Colonic mucosa (tissue), 4 donors: Measurements from ENCODE around the gene SPAG16. TPM values are rescaled to one million over a fixed set of nuclear protein-coding genes. Genes with fewer than 3 reads are reported as not detected.

ENCODE experiments used
- DNase-seq: peaks from one replicate; pipeline ENCODE4 v3.0.0-alpha.2; 2020
- H3K27ac ChIP-seq: fragments of 200-600 bp; one replicate; pipeline ENCODE4 v1.8.0; 2021
- H3K27me3 ChIP-seq: fragments of 200-600 bp; one replicate; pipeline ENCODE4 v1.8.0; 2021
- H3K36me3 ChIP-seq: fragments of 200-600 bp; one replicate; pipeline ENCODE4 v1.8.0; 2021
- H3K4me1 ChIP-seq: fragments of 200-600 bp; one replicate; pipeline ENCODE4 v1.8.0; 2021; ENCODE audit warnings: mild to moderate bottlenecking
- H3K4me3 ChIP-seq: fragments of 200-600 bp; one replicate; pipeline ENCODE4 v1.8.0; 2021
- H3K9ac ChIP-seq, 2 donors: one replicate each; pipeline ENCODE4 v1.7.0; 2013; ENCODE audit warnings: control low read depth in 2 of 2, low read depth in 2 of 2, low read length in 2 of 2
- H3K9me3 ChIP-seq: fragments of 200-600 bp; one replicate; pipeline ENCODE4 v1.8.0; 2021
- CTCF ChIP-seq: fragments of 200-600 bp; IDR thresholded peaks from one replicate; pipeline ENCODE4 v1.8.0; 2022; ENCODE audit warnings: antibody characterized with exemption, mild to moderate bottlenecking
- intact Hi-C: fragments of 100-400 bp; cut with DNase I; formaldehyde crosslinking; loops from one replicate; pipeline ENCODE4 v1.14.1; 2022
- total RNA-seq, 2 donors: library from RNA; stranded (reverse); fragmentation: NEBNext Ultra II Directional in 1 of 2; extraction: Animal tissue kit (Norgen Biotek cat#: 25700) in 1 of 2; gene quantifications; one replicate each; pipeline ENCODE4 v1.2.1, GENCODE V29; 2021
- donor health status: healthy.
- donor health status: DM: no; HTN: no; CAD: no.
- donor health status: DM: no; HTN: no; CAD: no.

Gene SPAG16
- total RNA-seq, 2 donors from 2014 or later: 18.6 to 25.5 TPM

- no peaks in the 10 kb centered on the region for H3K36me3 ChIP-seq
- no peaks in the 10 kb centered on the region for H3K9me3 ChIP-seq
- H3K4me1 ChIP-seq: no peaks in the 10 kb centered on the region
- H3K27ac ChIP-seq: no peak overlapping the region
- no peak overlapping the region for H3K4me3 ChIP-seq
- no peak for TF ChIP-seq CTCF
- intact Hi-C loops: no loop called here
- no peak overlapping the region for H3K9ac ChIP-seq
- DNase-seq: no peak
- H3K27me3 ChIP-seq: no peaks in the 10 kb centered on the region
These were observed 794.8 kb downstream of the SPAG16 start for GRCh38 chr2:214079032-214079431.

GRCh38 chr2:214088536-214088935 lies 804.3 kb downstream of the SPAG16 start:
- TF ChIP-seq CTCF: no peak
- intact Hi-C loops: no loop called here
- Histone ChIP-seq H3K27ac (no peak overlapping the region), H3K27me3 (no peaks in the 10 kb centered on the region), H3K4me3 (no peak overlapping the region), H3K9me3 (no peaks in the 10 kb centered on the region), H3K4me1 (no peaks in the 10 kb centered on the region), H3K36me3 (no peaks in the 10 kb centered on the region), H3K9ac (no peak overlapping the region)
- no peak for DNase-seq

- intact Hi-C loops: no loop called here
- H3K4me3 ChIP-seq: no peak overlapping the region
- no peak for DNase-seq
- H3K36me3 ChIP-seq: no peaks in the 10 kb centered on the region
- no peaks in the 10 kb centered on the region for H3K9me3 ChIP-seq
- TF ChIP-seq CTCF: no peak
- no peaks in the 10 kb centered on the region for H3K27me3 ChIP-seq
- H3K4me1 ChIP-seq: no peaks in the 10 kb centered on the region
- H3K9ac ChIP-seq: no peak overlapping the region
- H3K27ac ChIP-seq: no peak overlapping the region
These were observed 812.0 kb downstream of the SPAG16 start for GRCh38 chr2:214096208-214096715.

- no peaks in the 10 kb centered on the region for H3K4me1 ChIP-seq
- no peak overlapping the region for H3K27ac ChIP-seq
- H3K9ac ChIP-seq: no peak overlapping the region
- intact Hi-C loops: no loop called here
- DNase-seq: no peak
- H3K36me3 ChIP-seq: no peaks in the 10 kb centered on the region
- no peaks in the 10 kb centered on the region for H3K27me3 ChIP-seq
- TF ChIP-seq CTCF: no peak
- H3K4me3 ChIP-seq: no peak overlapping the region
- H3K9me3 ChIP-seq: no peaks in the 10 kb centered on the region
These were observed 814.5 kb downstream of the SPAG16 start for GRCh38 chr2:214098811-214099210.

GRCh38 chr2:214100488-214100887 lies 816.2 kb downstream of the SPAG16 start:
- H3K4me3 ChIP-seq: no peak overlapping the region
- H3K9ac ChIP-seq: no peak overlapping the region
- DNase-seq: no peak
- H3K9me3 ChIP-seq: no peaks in the 10 kb centered on the region
- intact Hi-C loops: no loop called here
- H3K27ac ChIP-seq: no peak overlapping the region
- H3K27me3 ChIP-seq: no peaks in the 10 kb centered on the region
- TF ChIP-seq CTCF: no peak
- H3K4me1 ChIP-seq: no peaks in the 10 kb centered on the region
- no peaks in the 10 kb centered on the region for H3K36me3 ChIP-seq
